ENCODE results near the gene SLC5A10.

GRCh38 chr17:18917506-18918032 lies 34.4 kb upstream of the SLC5A10 start:
- TF ChIP-seq, protein P1, sequence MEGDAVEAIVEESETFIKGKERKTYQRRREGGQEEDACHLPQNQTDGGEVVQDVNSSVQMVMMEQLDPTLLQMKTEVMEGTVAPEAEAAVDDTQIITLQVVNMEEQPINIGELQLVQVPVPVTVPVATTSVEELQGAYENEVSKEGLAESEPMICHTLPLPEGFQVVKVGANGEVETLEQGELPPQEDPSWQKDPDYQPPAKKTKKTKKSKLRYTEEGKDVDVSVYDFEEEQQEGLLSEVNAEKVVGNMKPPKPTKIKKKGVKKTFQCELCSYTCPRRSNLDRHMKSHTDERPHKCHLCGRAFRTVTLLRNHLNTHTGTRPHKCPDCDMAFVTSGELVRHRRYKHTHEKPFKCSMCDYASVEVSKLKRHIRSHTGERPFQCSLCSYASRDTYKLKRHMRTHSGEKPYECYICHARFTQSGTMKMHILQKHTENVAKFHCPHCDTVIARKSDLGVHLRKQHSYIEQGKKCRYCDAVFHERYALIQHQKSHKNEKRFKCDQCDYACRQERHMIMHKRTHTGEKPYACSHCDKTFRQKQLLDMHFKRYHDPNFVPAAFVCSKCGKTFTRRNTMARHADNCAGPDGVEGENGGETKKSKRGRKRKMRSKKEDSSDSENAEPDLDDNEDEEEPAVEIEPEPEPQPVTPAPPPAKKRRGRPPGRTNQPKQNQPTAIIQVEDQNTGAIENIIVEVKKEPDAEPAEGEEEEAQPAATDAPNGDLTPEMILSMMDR (IDR thresholded peaks at IDR 0.05) = no peak
- TF ChIP-seq POLR2A (IDR thresholded peaks at IDR 0.05) = no peak
